ENCODE measurements around the gene SCAPER. TPM values are rescaled to one million over a fixed set of nuclear protein-coding genes. Genes with fewer than 3 reads are reported as not detected.
"Not testable (repeated sequence)": the region's sequence is repeated elsewhere in the genome, so short reads cannot be mapped to it uniquely, and the experiment has no call there.

The SCAPER gene
- total RNA-seq, 4 donors from 2014 or later: 19.6 to 35.9 (median 31.8) TPM

DNA sequence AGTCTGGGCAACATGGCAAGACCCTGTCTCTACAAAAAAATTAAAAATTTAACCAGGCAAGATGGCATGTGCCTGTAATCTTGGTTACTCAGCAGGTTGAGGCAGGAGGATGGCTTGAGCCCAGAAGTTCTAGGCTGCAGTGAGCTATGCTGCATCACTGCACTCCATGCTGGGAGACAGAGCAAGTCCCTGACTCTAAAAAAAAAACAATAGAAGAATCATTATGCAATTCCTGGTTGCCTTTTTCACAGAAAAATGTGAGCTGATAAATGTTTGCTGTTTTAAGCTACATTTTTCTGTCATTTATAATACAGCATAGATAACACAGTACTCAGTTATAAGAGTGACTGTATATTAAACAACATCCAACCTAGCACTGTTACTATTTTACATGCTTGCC lies 148.8 kb downstream of the SCAPER start:
- Histone ChIP-seq H3K27me3 (no peaks in the 10 kb centered on the region), H3K36me3 (peaks cover 0 to 18% of the 10 kb centered on the region in 2 donors), H3K9me3 (no peaks in the 10 kb centered on the region), H3K4me1 (no peaks in the 10 kb centered on the region), H3K4me3 (no peak overlapping the region), H3K27ac (no peak overlapping the region)
- ATAC-seq (no peak), DNase-seq (no peak)
- TF ChIP-seq, protein P1, sequence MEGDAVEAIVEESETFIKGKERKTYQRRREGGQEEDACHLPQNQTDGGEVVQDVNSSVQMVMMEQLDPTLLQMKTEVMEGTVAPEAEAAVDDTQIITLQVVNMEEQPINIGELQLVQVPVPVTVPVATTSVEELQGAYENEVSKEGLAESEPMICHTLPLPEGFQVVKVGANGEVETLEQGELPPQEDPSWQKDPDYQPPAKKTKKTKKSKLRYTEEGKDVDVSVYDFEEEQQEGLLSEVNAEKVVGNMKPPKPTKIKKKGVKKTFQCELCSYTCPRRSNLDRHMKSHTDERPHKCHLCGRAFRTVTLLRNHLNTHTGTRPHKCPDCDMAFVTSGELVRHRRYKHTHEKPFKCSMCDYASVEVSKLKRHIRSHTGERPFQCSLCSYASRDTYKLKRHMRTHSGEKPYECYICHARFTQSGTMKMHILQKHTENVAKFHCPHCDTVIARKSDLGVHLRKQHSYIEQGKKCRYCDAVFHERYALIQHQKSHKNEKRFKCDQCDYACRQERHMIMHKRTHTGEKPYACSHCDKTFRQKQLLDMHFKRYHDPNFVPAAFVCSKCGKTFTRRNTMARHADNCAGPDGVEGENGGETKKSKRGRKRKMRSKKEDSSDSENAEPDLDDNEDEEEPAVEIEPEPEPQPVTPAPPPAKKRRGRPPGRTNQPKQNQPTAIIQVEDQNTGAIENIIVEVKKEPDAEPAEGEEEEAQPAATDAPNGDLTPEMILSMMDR (IDR thresholded peaks at IDR 0.05 in 4 of 5, conservative IDR thresholded peaks at IDR 0.05 in 1 of 5): no peak
- no peak for TF ChIP-seq POLR2A (IDR thresholded peaks at IDR 0.05)
- in situ Hi-C loops (cut with MboI; ENCODE audit: low sequenced_read_pairs in 4 of 4) (no loop called here), intact Hi-C loops (cut with DNase I; ENCODE audit: low total_unique reads) (no loop called here)

DNA sequence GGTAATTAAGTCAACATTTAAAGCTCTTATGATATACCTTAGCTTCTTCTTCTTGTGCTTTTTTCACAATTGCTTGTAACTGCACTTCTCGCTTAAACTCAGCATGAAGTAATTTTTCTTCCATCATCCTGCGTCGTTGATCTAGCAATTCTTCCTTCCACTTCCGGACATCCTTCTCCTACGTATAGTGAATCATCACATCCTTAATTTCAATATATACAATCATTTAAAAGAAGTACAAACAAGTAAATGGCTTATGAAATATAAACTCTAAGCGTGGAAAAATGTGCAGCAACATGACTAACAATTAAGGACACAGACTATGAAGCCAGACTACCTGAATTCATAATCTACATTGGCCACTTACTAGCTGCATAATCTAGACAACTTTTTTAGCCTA lies 151.4 kb downstream of the SCAPER start:
- no peak for ATAC-seq
- H3K27me3 ChIP-seq: no peaks in the 10 kb centered on the region

DNA sequence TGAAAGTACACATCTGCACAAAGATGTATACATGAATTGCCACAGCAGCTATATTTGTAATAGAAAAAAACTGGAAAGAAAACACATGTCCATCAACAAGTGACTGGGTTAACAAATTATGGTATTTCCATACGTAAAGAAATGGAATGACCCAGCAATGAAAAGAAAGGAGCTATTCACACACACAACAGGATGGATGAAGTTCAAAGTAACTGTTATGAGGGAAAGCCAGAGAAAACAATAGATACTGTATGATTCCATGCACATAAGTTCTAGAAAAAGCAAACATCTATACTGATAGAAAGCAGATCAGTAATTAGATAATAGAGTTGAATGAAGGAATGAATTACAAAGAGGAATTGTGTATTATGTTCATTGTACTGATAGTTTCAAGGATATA lies 152.0 kb downstream of the SCAPER start:
- H3K4me1 ChIP-seq: no peaks in the 10 kb centered on the region
- no peaks in the 10 kb centered on the region for H3K9me3 ChIP-seq
- intact Hi-C loops (cut with DNase I; ENCODE audit: low total_unique reads): no loop called here
- DNase-seq (no peak), ATAC-seq (no peak)
- no peak overlapping the region for H3K27ac ChIP-seq
- H3K27me3 ChIP-seq: no peaks in the 10 kb centered on the region
- in situ Hi-C loops (cut with MboI; ENCODE audit: low sequenced_read_pairs in 4 of 4): no loop called here
- no peak overlapping the region for H3K4me3 ChIP-seq
- no peak for TF ChIP-seq POLR2A (IDR thresholded peaks at IDR 0.05)
- TF ChIP-seq, protein P1 (IDR thresholded peaks at IDR 0.05 in 4 of 5, conservative IDR thresholded peaks at IDR 0.05 in 1 of 5): no peak
- peaks cover 0 to under 1% of the 10 kb centered on the region in 2 donors for H3K36me3 ChIP-seq

More for the DNA sequence above, 151.4 kb downstream of the SCAPER start:
- in situ Hi-C loops (cut with MboI; ENCODE audit: low sequenced_read_pairs in 4 of 4): no loop called here
- Histone ChIP-seq H3K4me3 (no peak overlapping the region), H3K36me3 (peaks cover 0 to 6% of the 10 kb centered on the region in 2 donors), H3K27ac (no peak overlapping the region), H3K4me1 (no peaks in the 10 kb centered on the region), H3K9me3 (no peaks in the 10 kb centered on the region)
- no peak for DNase-seq
- no peak for TF ChIP-seq POLR2A (IDR thresholded peaks at IDR 0.05)
- TF ChIP-seq, protein P1 (IDR thresholded peaks at IDR 0.05 in 4 of 5, conservative IDR thresholded peaks at IDR 0.05 in 1 of 5): no peak
- intact Hi-C loops (cut with DNase I; ENCODE audit: low total_unique reads): no loop called here

DNA sequence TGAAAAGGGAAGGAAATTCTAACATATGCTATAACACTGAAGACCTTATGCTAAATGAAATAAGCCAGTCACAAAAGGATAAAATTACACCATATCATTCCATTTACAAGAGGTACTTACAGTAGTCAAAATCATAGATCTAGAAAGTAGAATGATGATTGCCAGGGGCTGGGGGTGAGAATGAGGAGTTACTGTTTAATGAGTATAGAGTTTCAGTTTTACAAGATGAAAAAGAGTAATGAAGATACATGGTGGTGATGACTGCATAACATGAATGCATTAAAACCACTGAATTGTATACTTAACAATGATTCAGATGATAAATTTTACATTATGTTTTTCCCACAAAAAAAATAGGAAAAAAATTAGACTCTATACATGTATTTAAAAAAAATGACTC lies 152.6 kb downstream of the SCAPER start:
- ATAC-seq (no peak), DNase-seq (no peak)
- intact Hi-C loops (cut with DNase I; ENCODE audit: low total_unique reads): no loop called here
- H3K36me3 ChIP-seq: peaks cover 0 to 2% of the 10 kb centered on the region in 2 donors
- H3K4me1 ChIP-seq: no peaks in the 10 kb centered on the region
- no peak overlapping the region for H3K4me3 ChIP-seq
- in situ Hi-C loops (cut with MboI; ENCODE audit: low sequenced_read_pairs in 4 of 4): no loop called here
- no peak for TF ChIP-seq POLR2A (IDR thresholded peaks at IDR 0.05)
- TF ChIP-seq, protein P1 (IDR thresholded peaks at IDR 0.05 in 4 of 5, conservative IDR thresholded peaks at IDR 0.05 in 1 of 5): no peak
- H3K9me3 ChIP-seq: no peaks in the 10 kb centered on the region
- no peak overlapping the region for H3K27ac ChIP-seq
- no peaks in the 10 kb centered on the region for H3K27me3 ChIP-seq

DNA sequence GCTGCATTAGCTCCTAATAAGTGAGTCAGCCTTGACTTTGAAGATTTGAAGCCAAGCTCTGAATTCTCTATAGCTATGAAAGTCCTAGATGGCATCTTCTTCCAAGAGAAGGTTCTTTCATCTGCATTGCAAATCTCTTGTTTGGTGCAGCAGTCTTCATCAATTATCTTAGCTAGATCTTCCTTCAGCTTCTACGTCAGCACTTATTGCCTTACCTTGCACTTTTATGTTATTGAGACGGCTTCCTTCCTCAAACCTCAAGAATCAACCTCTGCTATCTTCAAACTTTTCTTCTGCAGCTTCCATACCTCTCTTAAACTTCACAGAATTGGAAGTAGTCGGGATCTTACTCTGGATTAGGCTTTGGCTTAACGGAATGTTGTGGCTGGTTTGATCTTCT lies 167.6 kb downstream of the SCAPER start:
- Histone ChIP-seq H3K4me1 (peaks cover 0 to 5% of the 10 kb centered on the region in 2 donors), H3K4me3 (no peak overlapping the region), H3K36me3 (peaks cover 0 to 9% of the 10 kb centered on the region in 2 donors), H3K27ac (no peak overlapping the region), H3K27me3 (no peaks in the 10 kb centered on the region), H3K9me3 (no peaks in the 10 kb centered on the region)
- no peak for ATAC-seq
- no peak for DNase-seq
- in situ Hi-C loops (cut with MboI; ENCODE audit: low sequenced_read_pairs in 4 of 4): no loop called here
- no peak for TF ChIP-seq POLR2A (IDR thresholded peaks at IDR 0.05)
- TF ChIP-seq, protein P1 (IDR thresholded peaks at IDR 0.05 in 4 of 5, conservative IDR thresholded peaks at IDR 0.05 in 1 of 5): no peak
- intact Hi-C loops (cut with DNase I; ENCODE audit: low total_unique reads): loop anchor here (10.0 kb wide), 1 partner anchor 127 kb away; no protein-coding TSS in a partner anchor

DNA sequence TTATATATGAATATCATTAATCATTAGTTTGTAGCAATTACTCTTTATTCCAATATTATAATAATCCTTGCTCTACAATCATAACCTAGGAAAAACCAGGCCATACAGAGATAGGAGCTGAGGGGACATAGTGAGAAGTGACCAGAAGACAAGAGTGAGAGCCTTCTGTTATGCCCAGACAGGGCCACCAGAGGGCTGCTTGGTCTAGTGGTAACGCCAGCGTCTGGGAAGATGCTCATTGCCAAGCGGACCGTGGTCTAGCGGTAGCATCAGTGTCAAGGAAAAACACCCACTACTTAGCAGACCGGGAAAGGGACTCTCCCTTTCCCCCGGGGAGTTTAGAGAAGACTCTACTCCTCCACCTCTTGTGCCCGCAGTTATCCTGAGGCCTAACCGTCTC lies 172.8 kb downstream of the SCAPER start:
- H3K9me3 ChIP-seq; H3K4me3 ChIP-seq; ATAC-seq; DNase-seq; in situ Hi-C loops (cut with MboI; ENCODE audit: low sequenced_read_pairs in 4 of 4); H3K4me1 ChIP-seq; H3K27me3 ChIP-seq; H3K27ac ChIP-seq: not testable (repeated sequence)
- intact Hi-C loops (cut with DNase I; ENCODE audit: low total_unique reads): loop anchor here (10.0 kb wide), 1 partner anchor 132 kb away; no protein-coding TSS in a partner anchor
- H3K36me3 ChIP-seq: peaks cover 0 to 35% of the 10 kb centered on the region in 2 donors
